ENCODE results near the gene PDCD7.
"Not testable (repeated sequence)": the region's sequence is repeated elsewhere in the genome, so short reads cannot be mapped to it uniquely, and the experiment has no call there.

The PDCD7 gene

DNA sequence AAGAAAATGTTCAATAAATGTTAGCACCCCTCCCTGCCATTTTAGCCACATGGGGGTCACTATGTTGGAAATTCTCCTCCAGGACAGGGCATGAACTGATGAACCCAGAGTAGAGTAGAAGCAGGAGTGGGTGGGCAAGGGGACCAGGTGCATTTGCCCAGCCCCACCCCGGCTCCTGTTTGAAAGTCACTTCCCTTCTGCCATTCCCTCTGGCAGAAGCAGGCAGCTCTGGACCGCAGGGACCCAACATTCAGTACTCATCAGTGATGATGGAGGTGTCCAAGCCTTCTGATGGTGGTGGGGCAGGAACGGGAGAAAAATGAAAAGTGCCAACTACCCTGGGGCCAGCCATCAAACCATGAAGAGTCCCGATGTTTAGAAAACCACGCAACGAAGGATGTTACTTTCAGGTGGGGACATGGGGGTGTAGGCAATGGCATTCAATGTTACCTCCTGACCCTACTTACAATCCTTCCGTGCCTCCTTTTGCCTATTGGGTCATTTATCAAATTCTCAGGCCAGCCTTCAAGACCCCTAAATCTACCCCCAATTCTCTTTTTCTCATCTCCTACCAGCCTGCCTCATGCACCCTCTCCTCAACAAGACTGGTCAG lies 35.9 kb downstream of the PDCD7 start:
- Histone ChIP-seq H3K4me1 (ENCODE audit: control insufficient read depth, low read depth, low read length) (no peaks in the 10 kb centered on the region), H3K36me3 (ENCODE audit: control insufficient read depth, low read depth, low read length) (no peaks in the 10 kb centered on the region), H3K4me3 (ENCODE audit: low read length) (no peak overlapping the region)

DNA sequence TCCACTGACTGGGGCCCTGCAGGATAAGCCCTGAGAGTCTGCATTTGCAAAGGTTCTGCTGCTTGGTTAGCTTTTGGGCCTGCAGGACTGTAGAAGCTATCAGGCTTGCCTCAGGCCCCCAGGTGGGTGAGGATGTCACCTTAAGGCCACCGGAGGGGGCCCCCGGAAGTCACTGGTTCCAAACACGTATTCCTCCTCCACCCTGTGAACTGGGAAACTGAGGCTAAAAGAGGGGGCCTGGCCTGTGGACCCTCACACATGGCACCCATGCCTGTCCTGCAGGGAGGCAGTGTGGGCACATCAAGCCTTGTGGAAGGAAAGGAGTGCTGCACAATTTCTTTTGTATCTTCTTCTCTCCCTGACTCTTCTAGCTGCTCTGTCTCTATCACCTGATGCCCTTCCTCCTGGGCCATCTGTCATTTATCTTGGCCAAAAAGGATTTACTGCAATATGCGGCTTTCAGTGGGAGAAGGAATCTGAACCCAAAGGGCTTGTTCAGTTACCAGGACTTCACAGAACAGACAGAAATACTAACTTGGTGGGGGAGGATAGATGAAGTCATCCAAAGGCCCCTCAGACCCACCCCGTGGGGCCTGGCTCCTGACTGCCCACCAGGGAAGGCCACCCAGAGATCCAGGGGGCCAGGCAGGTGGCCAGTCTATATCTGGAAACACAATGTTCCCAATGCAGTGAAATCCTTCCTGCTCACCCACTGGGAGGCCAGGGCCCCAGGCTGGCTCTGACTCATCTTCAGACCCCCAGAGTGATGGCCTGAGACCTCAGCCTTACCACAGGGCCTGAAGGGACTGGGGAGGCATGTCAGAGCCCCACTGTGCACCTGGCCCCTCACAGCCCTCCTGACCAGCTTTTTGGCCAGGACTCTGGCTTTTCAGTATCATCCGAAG lies 36.9 kb downstream of the PDCD7 start:
- Histone ChIP-seq H3K4me1 (ENCODE audit: control insufficient read depth, low read depth, low read length) (no peaks in the 10 kb centered on the region), H3K4me3 (ENCODE audit: low read length) (no peak overlapping the region), H3K36me3 (ENCODE audit: control insufficient read depth, low read depth, low read length) (no peaks in the 10 kb centered on the region), H3K9ac (ENCODE audit: low read length) (no peak overlapping the region), H3K27me3 (ENCODE audit: control insufficient read depth, insufficient read depth, low read length) (no peaks in the 10 kb centered on the region), H3K9me3 (ENCODE audit: control insufficient read depth, low read depth, low read length) (no peaks in the 10 kb centered on the region), H3K27ac (ENCODE audit: low read length) (no peak overlapping the region)

More for the DNA sequence above, 35.9 kb downstream of the PDCD7 start:
- no peak overlapping the region for H3K27ac ChIP-seq (ENCODE audit: low read length)
- peaks cover 5% of the 10 kb centered on the region for H3K27me3 ChIP-seq (ENCODE audit: control insufficient read depth, insufficient read depth, low read length)
- no peak overlapping the region for H3K9ac ChIP-seq (ENCODE audit: low read length)
- no peaks in the 10 kb centered on the region for H3K9me3 ChIP-seq (ENCODE audit: control insufficient read depth, low read depth, low read length)

GRCh38 chr15:65095747-65096104 lies 37.9 kb downstream of the PDCD7 start:
- H3K27me3 ChIP-seq (ENCODE audit: control insufficient read depth, insufficient read depth, low read length), result no peaks in the 10 kb centered on the region
- no peaks in the 10 kb centered on the region for H3K9me3 ChIP-seq (ENCODE audit: control insufficient read depth, low read depth, low read length)
- no peak overlapping the region for H3K27ac ChIP-seq (ENCODE audit: low read length)
- no peaks in the 10 kb centered on the region for H3K4me1 ChIP-seq (ENCODE audit: control insufficient read depth, low read depth, low read length)
- no peak overlapping the region for H3K9ac ChIP-seq (ENCODE audit: low read length)
- no peaks in the 10 kb centered on the region for H3K36me3 ChIP-seq (ENCODE audit: control insufficient read depth, low read depth, low read length)
- H3K4me3 ChIP-seq (ENCODE audit: low read length), result no peak overlapping the region

DNA sequence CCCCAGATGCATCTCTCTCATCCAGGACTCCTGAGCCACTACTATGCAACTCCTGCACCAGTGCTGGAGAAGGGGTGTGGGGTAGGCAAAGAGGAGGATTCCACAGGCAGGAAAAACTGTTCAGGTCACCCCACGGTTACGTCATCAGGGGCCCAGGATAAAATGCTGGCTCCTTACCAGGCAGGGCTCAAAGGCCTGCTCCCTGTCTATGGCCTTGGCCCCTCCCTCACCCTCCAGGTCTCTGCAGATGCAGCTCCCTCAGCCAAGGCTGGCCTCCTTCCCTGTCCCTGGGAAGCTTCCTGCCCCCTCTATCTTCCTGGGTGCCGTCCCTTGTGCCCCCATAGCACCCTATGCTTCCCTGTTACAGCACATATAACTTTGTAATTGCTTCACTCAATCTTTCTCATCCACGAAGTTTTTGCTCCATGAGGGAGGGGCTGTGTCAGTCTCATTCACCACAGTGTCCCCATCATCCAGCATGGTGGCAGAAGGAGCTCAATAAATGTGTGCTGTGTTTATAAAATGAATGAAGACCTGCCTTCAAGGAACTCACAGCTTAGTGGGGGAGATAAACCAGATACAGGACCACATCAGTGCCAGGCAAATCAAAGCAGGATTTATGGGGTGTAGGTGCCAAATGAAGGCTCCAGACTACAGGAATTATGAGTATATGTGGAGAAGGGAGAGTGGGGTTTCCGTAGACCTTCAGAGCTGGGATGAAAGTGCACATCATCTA lies 38.4 kb downstream of the PDCD7 start:
- Histone ChIP-seq H3K27me3 (ENCODE audit: control insufficient read depth, insufficient read depth, low read length) (no peaks in the 10 kb centered on the region), H3K4me3 (ENCODE audit: low read length) (no peak overlapping the region), H3K27ac (ENCODE audit: low read length) (no peak overlapping the region), H3K9ac (ENCODE audit: low read length) (no peak overlapping the region), H3K4me1 (ENCODE audit: control insufficient read depth, low read depth, low read length) (no peaks in the 10 kb centered on the region), H3K36me3 (ENCODE audit: control insufficient read depth, low read depth, low read length) (no peaks in the 10 kb centered on the region), H3K9me3 (ENCODE audit: control insufficient read depth, low read depth, low read length) (no peaks in the 10 kb centered on the region)

- Histone ChIP-seq H3K9ac (ENCODE audit: low read length) (no peak overlapping the region), H3K27ac (ENCODE audit: low read length) (no peak overlapping the region), H3K4me1 (ENCODE audit: control insufficient read depth, low read depth, low read length) (peaks cover under 1% of the 10 kb centered on the region), H3K27me3 (ENCODE audit: control insufficient read depth, insufficient read depth, low read length) (no peaks in the 10 kb centered on the region), H3K36me3 (ENCODE audit: control insufficient read depth, low read depth, low read length) (no peaks in the 10 kb centered on the region), H3K9me3 (ENCODE audit: control insufficient read depth, low read depth, low read length) (no peaks in the 10 kb centered on the region), H3K4me3 (ENCODE audit: low read length) (no peak overlapping the region)
Measured at GRCh38 chr15:65094294-65094995, 39.2 kb downstream of the PDCD7 start.

- H3K27ac ChIP-seq (ENCODE audit: low read length); H3K36me3 ChIP-seq (ENCODE audit: control insufficient read depth, low read depth, low read length); H3K27me3 ChIP-seq (ENCODE audit: control insufficient read depth, insufficient read depth, low read length); H3K4me3 ChIP-seq (ENCODE audit: low read length); H3K9ac ChIP-seq (ENCODE audit: low read length); H3K9me3 ChIP-seq (ENCODE audit: control insufficient read depth, low read depth, low read length); H3K4me1 ChIP-seq (ENCODE audit: control insufficient read depth, low read depth, low read length): not testable (repeated sequence)
Measured at GRCh38 chr15:65093793-65094170, 39.8 kb downstream of the PDCD7 start.

DNA sequence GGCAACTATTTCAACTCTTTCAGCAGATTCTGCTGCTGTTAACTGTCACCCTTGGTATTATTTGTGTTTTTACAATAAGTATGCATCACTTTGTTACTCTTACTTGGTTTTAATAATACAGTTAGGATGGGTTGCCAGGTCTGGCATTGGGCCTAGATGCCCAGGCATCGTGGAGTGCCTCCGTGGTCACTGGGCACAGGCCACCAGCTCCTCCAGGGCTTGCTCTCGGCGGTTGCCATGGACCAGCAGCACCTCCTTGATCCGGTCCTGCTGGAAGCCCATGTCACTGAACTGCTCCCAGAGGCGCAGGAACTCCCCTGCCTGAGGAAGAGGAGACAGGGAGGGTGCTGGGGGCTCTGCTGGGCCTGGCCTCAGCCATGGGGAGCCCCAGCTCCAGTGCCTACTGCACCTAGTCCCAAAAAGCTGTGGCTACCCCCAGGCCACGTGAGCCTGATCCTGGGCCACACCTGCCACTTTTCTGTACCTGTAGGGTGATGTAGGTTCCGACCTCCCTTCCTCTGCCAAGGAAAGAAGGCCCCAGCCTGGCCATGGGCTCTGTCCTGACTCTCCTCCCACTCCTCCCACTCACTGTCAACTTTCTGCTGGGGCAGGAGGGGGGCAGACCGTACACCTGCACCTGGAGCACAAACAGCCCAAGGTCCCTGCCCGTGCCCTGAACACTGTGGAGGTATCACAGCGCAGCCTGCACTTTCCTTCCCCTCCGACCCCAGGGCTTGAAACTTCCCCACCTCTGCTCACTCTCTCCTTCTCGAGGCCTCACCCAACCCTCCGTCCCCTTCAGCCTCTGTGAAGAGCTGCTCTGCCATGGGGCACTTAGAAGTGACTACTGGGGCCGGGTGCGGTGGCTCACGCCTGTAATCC lies 40.5 kb downstream of the PDCD7 start:
- Histone ChIP-seq H3K4me3 (ENCODE audit: low read length) (no peak overlapping the region), H3K4me1 (ENCODE audit: control insufficient read depth, low read depth, low read length) (peaks cover 7% of the 10 kb centered on the region), H3K9ac (ENCODE audit: low read length) (no peak overlapping the region), H3K27ac (ENCODE audit: low read length) (no peak overlapping the region), H3K9me3 (ENCODE audit: control insufficient read depth, low read depth, low read length) (no peaks in the 10 kb centered on the region), H3K36me3 (ENCODE audit: control insufficient read depth, low read depth, low read length) (no peaks in the 10 kb centered on the region), H3K27me3 (ENCODE audit: control insufficient read depth, insufficient read depth, low read length) (no peaks in the 10 kb centered on the region)

DNA sequence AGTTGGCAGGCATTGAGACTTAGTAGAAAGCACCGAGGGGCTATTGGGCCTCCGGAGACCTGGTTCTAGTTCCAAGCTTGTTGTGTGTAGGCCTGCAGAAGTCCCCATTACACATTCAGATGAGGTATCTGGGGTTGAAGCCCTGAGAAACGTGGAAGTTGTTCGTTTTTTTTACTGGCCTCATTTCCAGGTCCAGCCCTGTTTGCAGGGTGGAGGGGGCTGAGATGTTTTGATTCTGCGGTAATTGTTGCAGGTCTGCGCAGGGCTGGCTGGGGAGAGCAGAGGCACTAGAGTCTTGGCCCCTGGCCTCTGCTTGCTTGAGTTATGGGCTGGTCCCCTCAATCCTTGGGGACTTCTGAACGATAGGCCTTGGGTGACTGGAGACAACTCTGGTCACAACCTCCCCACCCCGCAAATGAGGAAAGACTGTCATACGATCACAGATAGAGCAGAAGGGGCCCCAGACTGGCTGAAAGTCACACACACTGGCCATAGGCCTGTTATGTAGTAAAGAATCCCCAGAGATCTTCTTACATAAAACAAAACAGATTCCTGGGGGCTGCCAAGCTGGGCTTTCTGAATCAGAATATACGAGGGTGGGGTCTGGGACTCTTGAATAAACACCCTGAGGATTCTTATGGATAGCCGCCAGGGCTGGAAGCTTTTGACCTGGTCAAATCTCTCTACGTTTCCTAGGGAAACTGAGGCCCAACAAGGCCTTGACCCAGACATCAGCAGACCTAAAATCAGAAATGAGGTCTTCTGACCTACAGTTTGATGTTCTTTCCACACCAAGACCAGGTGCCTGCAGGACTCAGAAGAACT lies 41.5 kb downstream of the PDCD7 start:
- Histone ChIP-seq H3K4me3 (ENCODE audit: low read length) (no peak overlapping the region), H3K27me3 (ENCODE audit: control insufficient read depth, insufficient read depth, low read length) (no peaks in the 10 kb centered on the region), H3K9me3 (ENCODE audit: control insufficient read depth, low read depth, low read length) (no peaks in the 10 kb centered on the region), H3K4me1 (ENCODE audit: control insufficient read depth, low read depth, low read length) (peaks cover 7% of the 10 kb centered on the region), H3K36me3 (ENCODE audit: control insufficient read depth, low read depth, low read length) (no peaks in the 10 kb centered on the region), H3K9ac (ENCODE audit: low read length) (no peak overlapping the region), H3K27ac (ENCODE audit: low read length) (no peak overlapping the region)

- Histone ChIP-seq H3K9me3 (ENCODE audit: control insufficient read depth, low read depth, low read length) (no peaks in the 10 kb centered on the region), H3K27me3 (ENCODE audit: control insufficient read depth, insufficient read depth, low read length) (no peaks in the 10 kb centered on the region), H3K9ac (ENCODE audit: low read length) (no peak overlapping the region), H3K4me1 (ENCODE audit: control insufficient read depth, low read depth, low read length) (peaks cover 10% of the 10 kb centered on the region), H3K4me3 (ENCODE audit: low read length) (no peak overlapping the region), H3K27ac (ENCODE audit: low read length) (no peak overlapping the region), H3K36me3 (ENCODE audit: control insufficient read depth, low read depth, low read length) (no peaks in the 10 kb centered on the region)
Measured at GRCh38 chr15:65089206-65089824, 44.3 kb downstream of the PDCD7 start.

- Histone ChIP-seq H3K27ac (ENCODE audit: low read length) (no peak overlapping the region), H3K9ac (ENCODE audit: low read length) (no peak overlapping the region), H3K9me3 (ENCODE audit: control insufficient read depth, low read depth, low read length) (no peaks in the 10 kb centered on the region), H3K27me3 (ENCODE audit: control insufficient read depth, insufficient read depth, low read length) (no peaks in the 10 kb centered on the region), H3K4me1 (ENCODE audit: control insufficient read depth, low read depth, low read length) (peaks cover 17% of the 10 kb centered on the region), H3K36me3 (ENCODE audit: control insufficient read depth, low read depth, low read length) (no peaks in the 10 kb centered on the region), H3K4me3 (ENCODE audit: low read length) (no peak overlapping the region)
Measured at GRCh38 chr15:65088643-65089021, 45.0 kb downstream of the PDCD7 start.
